Measurements from ENCODE around the gene PCGF5.
"Not testable (repeated sequence)": the region's sequence is repeated elsewhere in the genome, so short reads cannot be mapped to it uniquely, and the experiment has no call there.

The PCGF5 gene

DNA sequence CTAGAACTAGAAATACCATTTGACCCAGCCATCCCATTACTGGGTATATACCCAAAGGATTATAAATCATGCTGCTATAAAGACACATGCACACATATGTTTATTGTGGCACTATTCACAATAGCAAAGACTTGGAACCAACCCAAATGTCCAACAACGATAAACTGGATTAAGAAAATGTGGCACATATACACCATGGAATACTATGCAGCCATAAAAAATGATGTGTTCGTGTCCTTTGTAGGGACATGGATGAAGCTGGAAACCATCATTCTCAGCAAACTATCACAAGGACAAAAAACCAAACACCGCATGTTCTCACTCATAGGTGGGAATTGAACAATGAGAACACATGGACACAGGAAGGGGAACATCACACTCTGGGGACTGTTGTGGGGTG is 40.0 kb downstream of the PCGF5 start:
- not testable (repeated sequence) for DNase-seq (ENCODE audit: low read depth, low spot score); H3K27ac ChIP-seq

DNA sequence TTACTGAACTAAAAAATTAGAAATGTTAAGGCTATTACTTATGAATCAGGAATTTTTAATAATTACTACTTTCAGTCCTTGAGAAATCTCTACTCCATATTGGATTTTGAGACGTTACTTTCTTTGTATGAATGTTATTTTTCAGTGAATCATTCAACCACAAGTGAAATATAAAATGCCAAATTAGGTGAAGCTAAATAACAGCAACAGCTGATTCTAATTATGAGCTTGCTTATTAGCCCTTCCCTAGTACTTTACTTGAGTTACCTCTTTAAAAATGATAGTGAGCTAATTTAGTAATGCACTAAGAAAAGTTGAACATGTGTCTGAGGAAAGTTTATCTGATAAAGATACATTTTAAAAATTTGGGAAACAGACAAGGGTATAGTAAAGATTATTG is 51.4 kb downstream of the PCGF5 start:
- DNase-seq (ENCODE audit: low read depth, low spot score): no peak
- no peak overlapping the region for H3K27ac ChIP-seq

DNA sequence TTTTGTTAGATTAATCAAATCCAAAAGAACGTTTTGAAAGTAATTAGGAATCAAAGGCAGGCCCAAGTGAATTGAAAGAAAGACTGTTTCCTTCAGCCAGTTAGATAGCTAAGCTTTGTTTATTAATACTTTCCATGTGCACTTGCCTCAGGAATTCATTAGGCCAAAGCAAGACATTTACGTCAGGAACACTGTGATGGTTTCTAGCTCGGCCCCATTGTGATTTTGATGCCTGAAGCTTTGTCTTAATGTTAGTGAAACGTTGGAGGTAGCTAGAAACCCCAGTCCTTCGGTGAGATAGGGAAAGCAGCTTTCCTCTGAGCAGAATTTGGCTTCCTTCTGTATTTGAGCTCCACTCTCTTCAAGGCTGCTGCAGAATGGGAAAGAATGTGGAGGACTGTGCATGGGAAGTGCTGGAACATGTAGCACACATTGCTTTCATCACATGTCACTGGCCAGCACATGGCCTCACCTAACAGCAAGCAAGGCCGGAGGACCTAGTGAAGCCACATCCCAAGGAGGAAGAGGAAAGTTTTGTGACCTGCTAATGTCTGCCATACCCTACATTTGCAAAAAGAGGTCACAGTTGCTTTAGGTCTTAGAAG is 64.1 kb downstream of the PCGF5 start:
- no peak overlapping the region for H3K27ac ChIP-seq
- no peak for DNase-seq (ENCODE audit: low read depth, low spot score)

DNA sequence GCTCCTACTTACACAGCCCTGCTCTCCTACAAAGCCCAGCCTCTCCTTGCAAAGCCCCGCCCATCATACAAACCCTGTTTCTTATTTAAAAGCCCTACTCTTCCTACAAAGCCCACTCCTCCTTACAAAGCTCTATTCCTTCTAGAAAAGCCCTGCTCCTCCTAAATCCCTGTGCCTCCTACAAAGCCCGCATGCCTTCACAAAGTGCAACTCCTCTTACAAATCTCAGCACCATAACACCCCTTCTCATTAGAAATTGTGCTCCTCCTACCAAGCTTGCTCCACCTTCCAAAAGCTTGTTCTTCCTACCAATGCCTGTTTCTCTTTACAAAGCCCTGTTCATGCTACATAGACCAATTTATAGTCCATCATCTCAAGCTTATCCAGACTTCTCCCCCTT is 66.1 kb downstream of the PCGF5 start:
- DNase-seq (ENCODE audit: low read depth, low spot score): no peak

DNA sequence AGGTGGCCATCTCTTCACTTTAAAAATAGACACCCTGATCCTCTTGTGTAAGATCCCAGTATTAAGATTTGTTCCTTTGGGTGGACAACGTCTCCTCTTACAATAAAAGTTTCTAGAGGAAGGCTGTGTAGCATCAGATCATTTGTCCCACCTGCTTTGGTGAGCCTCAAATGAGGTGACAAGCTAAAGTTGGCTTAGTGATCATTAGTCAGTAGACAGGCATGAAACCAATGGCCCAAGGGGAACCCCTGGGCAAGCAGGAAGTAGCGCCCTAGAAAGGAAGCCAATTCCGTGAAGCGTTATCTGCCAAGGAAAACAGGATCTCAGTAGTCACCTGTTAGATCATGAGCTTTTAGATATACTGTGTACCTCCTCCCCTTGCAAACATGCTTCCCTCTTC is 66.8 kb downstream of the PCGF5 start:
- DNase-seq (ENCODE audit: low read depth, low spot score): no peak
- no peak overlapping the region for H3K27ac ChIP-seq

More for the DNA sequence above, 66.1 kb downstream of the PCGF5 start:
- H3K27ac ChIP-seq: no peak overlapping the region

DNA sequence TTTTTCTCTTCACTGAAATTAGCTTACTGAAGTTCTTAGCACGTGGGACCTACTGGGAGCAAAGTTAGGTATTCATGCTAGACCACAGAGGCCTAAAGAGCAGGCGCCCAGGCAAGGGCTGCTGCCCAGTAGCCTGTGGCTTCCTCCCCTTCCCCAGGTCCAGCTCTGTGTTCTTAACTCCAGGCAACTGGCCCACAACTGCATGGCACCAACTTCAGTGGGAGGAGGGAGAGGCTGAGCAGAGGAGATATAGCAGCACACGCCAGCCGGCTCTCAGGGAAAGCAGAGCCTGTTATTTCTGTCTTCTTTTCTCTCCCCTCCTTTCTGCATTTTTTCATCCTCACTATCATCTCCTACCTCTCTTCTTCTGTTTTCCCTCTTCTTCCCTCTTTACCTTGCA is 67.4 kb downstream of the PCGF5 start:
- no peak overlapping the region for H3K27ac ChIP-seq
- DNase-seq (ENCODE audit: low read depth, low spot score): no peak

DNA sequence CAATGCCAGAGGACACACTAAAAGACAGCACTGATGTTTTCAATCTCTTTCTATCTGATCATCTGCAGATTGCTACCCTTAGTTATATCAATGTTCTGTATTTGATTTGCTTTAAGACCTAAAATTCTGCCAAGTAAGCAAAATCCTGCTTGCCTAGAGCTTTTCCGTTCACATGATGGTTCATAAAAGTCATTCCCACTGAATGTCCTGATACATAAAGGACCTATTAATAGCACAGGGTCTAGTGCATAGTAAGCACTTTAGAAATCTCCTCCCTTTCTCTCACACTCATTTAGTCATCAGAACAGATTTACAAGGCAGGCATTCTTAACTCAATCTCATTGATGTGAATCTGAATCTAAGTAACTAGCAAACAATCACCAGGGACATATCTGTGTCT is 68.8 kb downstream of the PCGF5 start:
- DNase-seq (ENCODE audit: low read depth, low spot score): no peak
- no peak overlapping the region for H3K27ac ChIP-seq

DNA sequence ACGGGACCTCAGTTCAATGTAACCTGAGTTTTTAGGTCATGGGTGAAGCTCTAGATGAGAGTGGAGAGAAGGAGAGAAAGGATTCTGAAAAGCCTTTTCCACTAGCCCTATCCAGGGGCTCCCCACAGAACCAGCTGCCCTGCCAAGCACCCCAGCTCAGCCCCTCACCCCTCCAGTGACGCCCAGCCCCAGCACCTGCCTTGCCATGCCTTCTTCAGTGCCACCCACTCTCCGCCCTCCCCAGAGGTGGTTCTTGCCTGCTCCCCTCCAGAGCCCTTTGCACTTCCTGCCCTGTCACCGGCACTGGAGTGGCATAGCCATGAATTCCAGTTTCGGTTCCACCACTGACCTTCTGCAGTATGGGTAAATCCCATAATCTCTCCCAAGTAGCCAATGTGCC is 70.1 kb downstream of the PCGF5 start:
- no peak for DNase-seq (ENCODE audit: low read depth, low spot score)
- H3K27ac ChIP-seq: no peak overlapping the region

DNA sequence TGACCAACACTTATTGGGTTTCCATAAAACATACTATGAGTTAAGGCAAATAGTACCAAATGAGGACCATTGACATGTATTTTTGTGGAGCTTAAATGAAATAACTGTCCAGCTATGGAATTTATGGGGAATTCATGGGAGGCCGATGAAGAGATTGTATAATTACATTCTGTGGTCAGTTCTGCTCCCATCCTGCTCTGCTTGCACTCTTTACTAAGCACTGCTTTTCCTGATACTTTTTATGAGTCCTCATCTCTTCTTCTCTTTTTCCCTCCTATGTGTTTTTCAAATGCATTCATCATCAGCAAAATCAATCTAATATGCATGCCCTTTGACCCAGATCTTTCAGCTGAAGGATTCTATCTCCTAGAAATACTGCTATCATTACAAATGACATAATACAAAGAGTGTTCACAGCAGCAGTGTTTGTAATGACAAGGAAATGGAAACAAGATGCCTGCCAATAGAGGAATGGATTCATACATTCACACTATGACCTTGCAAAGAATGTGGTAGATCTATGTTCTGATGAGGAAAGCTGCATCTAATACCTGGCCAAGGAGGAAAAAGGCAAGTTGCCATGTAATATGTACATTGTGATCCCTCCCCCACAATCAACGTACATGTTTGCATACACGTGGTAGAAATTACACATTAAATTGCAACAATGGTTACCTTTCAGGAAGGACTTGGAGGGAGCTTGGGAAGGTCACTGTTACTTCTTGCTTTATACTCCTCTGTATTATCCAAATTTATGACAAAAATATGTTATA is 73.9 kb downstream of the PCGF5 start:
- DNase-seq (ENCODE audit: low read depth, low spot score): no peak

DNA sequence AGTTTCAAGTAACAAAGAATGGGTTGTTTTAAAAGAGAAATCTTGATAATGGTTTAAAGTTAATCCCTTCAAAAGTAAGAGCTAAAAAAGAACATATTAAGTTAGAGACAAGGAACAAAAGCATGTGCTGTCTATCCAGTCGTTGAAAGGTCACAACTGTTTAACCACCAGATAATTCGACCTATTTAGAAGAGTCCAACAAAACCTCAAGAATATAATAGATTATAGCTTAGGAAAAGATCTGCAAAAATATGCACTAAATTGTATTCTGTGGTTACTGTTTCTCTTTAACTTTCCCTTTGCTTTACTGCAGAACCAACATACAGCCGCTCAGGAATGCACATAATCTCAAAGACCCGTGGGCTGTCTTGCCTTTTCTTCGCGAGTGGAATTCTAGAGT is 74.9 kb downstream of the PCGF5 start:
- no peak overlapping the region for H3K27ac ChIP-seq
- no peak for DNase-seq (ENCODE audit: low read depth, low spot score)

More for the DNA sequence above, 73.9 kb downstream of the PCGF5 start:
- H3K27ac ChIP-seq: no peak overlapping the region

DNA sequence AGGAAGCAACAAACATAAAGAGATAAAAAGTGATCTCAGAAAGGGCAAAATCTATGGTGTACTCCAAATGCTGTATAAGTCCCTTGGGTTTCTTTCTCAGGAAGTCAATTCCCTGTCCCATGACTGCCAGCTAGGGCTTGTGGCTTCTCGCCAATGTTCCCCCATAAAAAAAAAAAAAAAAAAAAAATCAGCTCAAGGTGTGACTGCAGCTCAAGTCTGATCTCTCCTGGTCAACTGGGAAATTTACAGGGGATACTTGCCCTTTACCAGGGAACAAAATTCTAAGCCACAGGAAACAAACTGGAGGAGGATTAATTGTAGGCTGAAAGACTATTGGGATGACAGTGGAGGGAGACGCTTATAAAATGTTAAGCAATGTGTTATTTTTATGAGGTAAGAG is 76.0 kb downstream of the PCGF5 start:
- no peak for DNase-seq (ENCODE audit: low read depth, low spot score)
- no peak overlapping the region for H3K27ac ChIP-seq

DNA sequence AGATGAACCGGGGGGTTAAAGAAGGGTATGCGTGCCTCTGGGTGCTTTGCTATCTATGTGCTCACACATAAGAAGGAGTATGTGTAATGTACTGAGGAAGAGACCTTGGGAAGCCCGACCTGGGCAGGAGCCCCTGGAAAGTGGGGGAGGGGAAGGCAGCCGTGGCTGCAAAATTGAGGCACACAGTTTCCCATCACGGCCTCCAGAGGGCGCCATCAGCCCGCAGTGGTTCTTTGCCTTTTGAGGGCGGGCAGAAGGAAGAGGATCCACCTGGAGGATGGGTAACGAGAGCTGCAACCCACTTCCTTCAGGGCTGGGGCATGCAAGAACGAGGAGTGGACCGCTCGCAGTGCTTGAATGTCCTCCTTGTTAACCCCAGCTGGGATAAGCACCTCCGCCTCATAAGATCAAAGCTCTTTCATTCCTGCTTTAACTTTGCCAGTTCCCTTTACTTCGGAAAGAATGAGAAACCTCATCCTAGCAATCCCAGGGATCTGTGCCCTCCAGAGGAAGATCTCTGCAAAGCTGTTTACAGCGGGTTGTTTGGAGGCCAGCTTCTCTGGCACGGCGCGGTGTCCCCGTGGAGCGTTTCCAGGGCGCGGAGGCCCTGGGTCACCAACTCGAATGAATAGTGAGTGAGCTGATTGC is 77.9 kb downstream of the PCGF5 start:
- DNase-seq (ENCODE audit: low read depth, low spot score): no peak
- no peak overlapping the region for H3K27ac ChIP-seq

DNA sequence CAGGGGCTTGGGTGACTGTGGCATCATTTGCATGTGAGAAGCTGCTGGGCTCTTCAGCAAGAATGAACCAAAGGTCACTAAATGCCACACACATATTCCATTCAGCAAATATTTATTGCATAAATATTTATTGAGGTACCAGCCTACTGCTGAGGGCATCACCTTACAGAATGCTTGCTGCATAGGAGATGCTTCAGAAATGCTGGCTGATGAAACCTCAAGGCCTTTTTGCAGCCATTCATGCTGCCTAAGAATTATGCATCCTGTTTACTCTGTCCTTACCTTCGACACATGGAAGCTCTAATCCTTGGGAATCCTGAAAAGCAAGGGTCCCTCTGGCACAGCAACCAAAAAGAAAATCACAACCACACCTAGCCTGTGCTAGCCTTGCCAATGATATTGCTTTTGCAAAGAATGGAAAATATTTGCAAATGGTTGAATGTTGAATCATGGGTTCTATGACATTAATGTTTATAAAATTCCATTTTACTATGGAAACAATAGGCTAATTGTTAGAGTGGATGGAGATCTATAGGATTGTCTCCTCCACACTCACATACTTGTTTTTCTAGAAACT is 79.6 kb downstream of the PCGF5 start:
- H3K27ac ChIP-seq: no peak overlapping the region
- no peak for DNase-seq (ENCODE audit: low read depth, low spot score)

DNA sequence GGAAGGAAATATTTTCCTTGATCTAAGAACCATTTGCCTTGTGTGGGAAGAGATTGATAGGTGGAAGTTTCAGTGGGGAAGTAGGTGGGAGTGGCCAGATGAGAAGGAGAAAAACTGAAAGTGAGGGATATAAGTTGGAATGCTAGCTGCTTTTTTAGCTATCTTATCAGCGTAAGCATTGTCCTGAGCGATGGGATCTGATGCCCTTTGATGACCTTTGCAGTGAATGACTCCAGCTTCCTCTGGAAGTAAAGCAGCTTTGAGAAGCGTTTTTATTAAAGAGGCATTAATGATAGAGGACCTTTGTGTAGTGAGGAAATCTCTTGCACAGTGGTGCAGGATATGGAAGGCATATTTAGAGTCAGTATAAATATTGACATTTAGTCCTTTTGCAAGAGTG is 82.5 kb downstream of the PCGF5 start:
- not testable (repeated sequence) for H3K27ac ChIP-seq; DNase-seq (ENCODE audit: low read depth, low spot score)

DNA sequence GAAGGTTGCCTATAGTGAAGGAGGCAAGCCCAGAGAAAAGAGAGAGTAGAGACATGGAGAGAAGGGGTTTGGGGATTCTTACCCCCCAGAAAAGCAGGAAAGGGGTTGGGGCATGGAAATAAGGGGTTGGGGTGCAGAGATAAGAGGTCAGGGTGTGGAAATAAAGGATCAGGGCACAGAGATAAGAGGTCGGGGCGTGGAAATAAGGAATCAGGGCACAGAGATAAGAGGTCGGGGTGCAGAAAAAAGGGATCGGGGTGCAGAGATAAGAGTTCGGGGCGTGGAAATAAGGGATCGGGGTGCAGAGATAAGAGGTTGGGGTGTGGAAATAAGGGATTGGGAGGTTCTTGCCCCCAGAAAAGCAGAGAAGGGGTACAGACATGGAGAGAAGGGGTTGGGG is 85.5 kb downstream of the PCGF5 start:
- not testable (repeated sequence) for H3K27ac ChIP-seq; DNase-seq (ENCODE audit: low read depth, low spot score)

DNA sequence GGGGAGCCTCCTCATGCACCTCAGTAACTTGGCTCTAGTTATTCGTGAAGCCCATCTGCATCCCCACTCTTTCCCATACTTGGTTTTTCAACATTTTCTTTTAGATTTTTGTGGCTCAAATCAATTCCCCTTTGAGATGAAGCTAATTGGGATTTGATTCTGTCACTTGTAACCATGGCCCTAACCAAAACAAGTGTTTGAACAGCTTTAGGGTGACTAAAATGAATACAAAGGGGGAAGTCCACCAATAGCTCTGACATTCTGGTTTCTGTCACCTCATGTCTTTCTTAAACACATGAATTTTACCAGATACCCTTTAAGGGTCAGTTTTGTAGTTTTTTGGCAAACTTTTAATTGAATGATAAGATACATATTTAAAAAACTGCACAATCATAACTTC is 87.0 kb downstream of the PCGF5 start:
- no peak for DNase-seq (ENCODE audit: low read depth, low spot score)
- H3K27ac ChIP-seq: no peak overlapping the region

DNA sequence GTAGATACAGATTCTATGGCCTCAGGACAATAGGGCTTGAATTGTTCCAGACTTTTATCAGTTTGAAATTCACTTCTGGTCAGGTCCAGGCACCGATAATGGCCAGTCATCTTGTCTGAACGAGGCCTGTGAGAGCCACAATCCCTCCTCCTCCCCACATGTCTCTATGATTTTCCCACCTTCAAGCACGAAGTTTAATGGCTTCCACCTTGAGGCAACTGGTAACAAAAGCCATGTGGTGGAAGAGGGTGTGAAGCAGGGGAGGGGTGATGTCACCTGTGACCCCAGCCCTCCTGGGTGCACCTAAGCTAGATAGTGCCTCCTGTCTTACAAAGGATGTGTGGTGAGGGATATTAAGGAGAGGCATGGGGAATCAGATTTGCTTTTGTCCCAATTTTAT is 89.2 kb downstream of the PCGF5 start:
- H3K27ac ChIP-seq: no peak overlapping the region
- no peak for DNase-seq (ENCODE audit: low read depth, low spot score)

DNA sequence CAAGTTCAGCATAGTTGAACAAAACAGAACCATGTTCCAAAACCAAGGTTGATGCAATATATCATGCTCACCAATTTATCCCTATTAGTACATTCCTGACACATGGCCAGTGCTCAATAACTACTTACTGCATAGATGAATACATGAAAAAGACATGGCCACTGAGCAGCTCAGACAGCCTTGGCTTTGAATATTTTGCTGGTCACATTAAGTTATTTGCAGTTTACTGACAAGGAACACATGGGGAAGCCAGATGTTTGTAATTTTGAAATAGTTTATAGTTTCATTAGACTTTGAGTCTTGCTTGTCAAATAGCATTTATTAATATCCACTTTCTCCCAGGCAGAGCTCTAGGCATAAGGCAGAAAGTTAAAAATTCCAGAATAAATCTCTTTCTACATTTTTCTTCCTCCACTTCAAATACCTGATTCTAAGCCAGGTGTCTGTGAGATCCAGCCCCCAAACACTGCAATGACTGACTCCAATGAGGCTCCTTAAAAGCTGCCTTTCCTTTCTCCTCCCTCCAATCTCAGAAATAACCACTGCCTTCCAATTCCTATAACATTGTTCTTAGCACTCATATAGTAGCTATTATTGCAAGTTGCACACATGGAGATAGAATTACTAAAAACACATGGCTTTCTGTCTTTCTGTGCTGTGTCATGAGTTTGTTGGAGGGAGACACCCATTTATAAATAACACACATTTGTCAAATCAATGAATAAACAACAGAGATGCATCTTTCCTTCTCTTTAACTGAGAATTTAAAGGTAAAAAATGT is 91.3 kb downstream of the PCGF5 start:
- H3K27ac ChIP-seq: no peak overlapping the region
- no peak for DNase-seq (ENCODE audit: low read depth, low spot score)

DNA sequence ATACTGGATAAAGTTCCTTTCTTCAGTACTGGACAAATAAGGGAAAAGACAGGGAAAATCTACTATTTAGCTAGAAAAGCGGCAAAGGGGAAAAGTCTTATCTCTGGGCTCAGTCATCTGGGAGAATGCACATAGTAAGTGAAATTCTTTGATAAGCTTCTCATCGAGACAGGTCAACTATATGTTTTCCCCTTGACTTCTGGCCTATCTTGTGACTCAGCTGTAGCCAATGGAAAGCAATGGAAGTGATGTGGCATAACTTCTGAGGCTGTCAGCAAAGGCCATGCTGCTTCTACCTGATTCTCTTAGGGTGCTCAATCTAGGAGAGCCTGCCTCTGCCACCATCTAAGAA is 91.9 kb downstream of the PCGF5 start:
- no peak overlapping the region for H3K27ac ChIP-seq
- DNase-seq (ENCODE audit: low read depth, low spot score): no peak

DNA sequence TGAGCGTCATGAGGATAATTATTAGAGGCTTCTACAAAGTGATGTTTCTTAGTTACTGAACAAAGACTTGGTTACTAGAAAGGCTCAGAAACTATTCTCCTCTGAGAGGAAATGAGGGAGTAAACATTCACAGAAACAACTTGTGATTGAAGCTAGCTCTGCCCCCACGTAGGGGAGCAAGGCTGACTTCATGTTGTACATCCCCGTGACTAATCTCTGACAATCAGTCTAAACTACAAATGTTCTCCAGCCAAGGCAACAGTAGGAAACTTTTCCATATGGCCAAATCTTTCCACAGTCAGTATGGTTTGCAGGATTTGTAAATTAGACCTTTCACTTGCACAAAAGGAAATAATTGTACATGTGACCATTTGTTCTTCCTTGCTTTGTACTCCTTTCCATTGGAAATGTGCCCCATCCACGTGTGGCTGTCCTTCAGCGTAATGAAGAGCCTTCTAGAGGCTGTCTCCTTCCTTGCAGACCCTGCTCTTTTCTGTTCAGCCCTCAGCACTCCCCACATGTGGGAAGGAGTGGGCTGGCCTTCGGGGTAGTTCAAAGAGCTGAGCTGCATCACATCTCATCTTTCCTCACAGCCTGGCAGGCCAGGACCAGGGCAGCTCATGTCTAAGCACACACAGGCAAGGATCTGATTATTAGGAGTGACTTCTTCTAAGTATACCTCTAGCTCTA is 93.5 kb downstream of the PCGF5 start:
- no peak overlapping the region for H3K27ac ChIP-seq
- no peak for DNase-seq (ENCODE audit: low read depth, low spot score)

Data from epithelial cell of prostate (primary cell).